HepG2 (cell line): ENCODE data around the gene RBM47. TPM values are rescaled to one million over a fixed set of nuclear protein-coding genes. Genes with fewer than 3 reads are reported as not detected.

Experiments
- AFF4 ChIP-seq: sonication (generic); formaldehyde crosslinking; IDR thresholded peaks from 2 replicates; pipeline ENCODE4 v1.4.0; 2020; ENCODE audit warnings: missing genetic modification reagents
- FOSL2 ChIP-seq: sonication (generic); formaldehyde crosslinking; IDR thresholded peaks from 2 replicates; pipeline ENCODE4 v1.4.0; 2020; ENCODE audit warnings: missing genetic modification reagents
- FOXK1 ChIP-seq: sonication (generic); formaldehyde crosslinking; IDR thresholded peaks from 2 replicates; pipeline ENCODE4 v1.4.0; 2020; ENCODE audit warnings: low read depth, missing genetic modification reagents, borderline replicate concordance
- GTF3A ChIP-seq: sonication (generic); formaldehyde crosslinking; conservative IDR thresholded peaks from 2 replicates; pipeline ENCODE4 v1.4.0; 2020; ENCODE audit warnings: mild to moderate bottlenecking, missing genetic modification reagents
- HDAC2 ChIP-seq: sonication (generic); formaldehyde crosslinking; IDR thresholded peaks from 2 replicates; pipeline ENCODE4 v1.4.0; 2020; ENCODE audit warnings: missing genetic modification reagents
- MNT ChIP-seq: fragments of 450-650 bp; IDR thresholded peaks from 2 replicates; pipeline ENCODE4 v1.6.1; 2016
- MTERF4 ChIP-seq: sonication (generic); formaldehyde crosslinking; IDR thresholded peaks from 2 replicates; pipeline ENCODE4 v1.8.0; 2023; ENCODE audit warnings: mild to moderate bottlenecking, missing genetic modification reagents
- MYPOP ChIP-seq: sonication (generic); formaldehyde crosslinking; IDR thresholded peaks from 2 replicates; pipeline ENCODE4 v1.8.1; 2023; ENCODE audit warnings: mild to moderate bottlenecking, moderate library complexity, missing genetic modification reagents
- NFYB ChIP-seq: sonication (generic); formaldehyde crosslinking; IDR thresholded peaks from 2 replicates; pipeline ENCODE4 v1.4.0; 2020; ENCODE audit warnings: missing genetic modification reagents
- PAXIP1 ChIP-seq: sonication (generic); formaldehyde crosslinking; conservative IDR thresholded peaks from 2 replicates; pipeline ENCODE4 v1.4.0; 2020; ENCODE audit warnings: mild to moderate bottlenecking, missing genetic modification reagents, moderate library complexity
- RARA ChIP-seq: IDR thresholded peaks from 2 replicates; pipeline ENCODE4 v1.6.1; 2016; ENCODE audit warnings: missing genetic modification reagents, missing compliant biosample characterization
- SP1 ChIP-seq, 2 experiments: fragments of 450-650 bp in 1 of 2; sonication (generic) in 1 of 2; formaldehyde crosslinking in 1 of 2; IDR thresholded peaks; 2 replicates each; pipeline versions ENCODE4 v1.4.0 to v1.6.1; 2016 to 2020; ENCODE audit warnings: missing genetic modification reagents in 1 of 2
- SP4 ChIP-seq: sonication (generic); formaldehyde crosslinking; IDR thresholded peaks from 2 replicates; pipeline ENCODE4 v1.8.1; 2023; ENCODE audit warnings: mild to moderate bottlenecking, missing genetic modification reagents
- ZBTB25 ChIP-seq: IDR thresholded peaks from 2 replicates; pipeline ENCODE4 v1.6.1; 2018; ENCODE audit warnings: missing genetic modification reagents
- ZNF556 ChIP-seq: sonication (generic); formaldehyde crosslinking; IDR thresholded peaks from 2 replicates; pipeline ENCODE4 v1.4.0; 2020; ENCODE audit warnings: mild to moderate bottlenecking, missing genetic modification reagents, borderline replicate concordance
- polyA plus RNA-seq, 8 experiments: library from polyadenylated mRNA; depleted of rRNA in 3 of 8; stranded (reverse) in 7 of 8; unstranded in 1 of 8; fragments of >200 nt; fragmentation: Illumina TruSeq in 4 of 8; extraction: Trizol in 4 of 8; gene quantifications; 2 replicates each; pipeline versions ENCODE4 v1.2.1 to v1.2.3, GENCODE V29; 2011 to 2016; ENCODE audit warnings: low read depth in 4 of 8, missing spikeins in 1 of 8, mixed read lengths in 1 of 8; ENCODE audit not compliant: insufficient read depth in 1 of 8
- total RNA-seq, 5 experiments: library from RNA; depleted of rRNA; stranded (reverse); fragments of >200 nt; fragmentation: Illumina TruSeq; extraction: Trizol; gene quantifications; 2 replicates each; pipeline ENCODE4 v1.2.3, GENCODE V29; 2016; ENCODE audit warnings: low read depth in 1 of 5

RBM47 gene
- total and polyA plus RNA-seq, 2 of the 13 experiments (the other 11 are each of a cell fraction or from before 2014, with no cell fraction given) = 1.2 to 2.5 TPM

GRCh38 chr4:40395908-40396793, 233.5 kb downstream of the RBM47 start (continued):
- 0 out of 2 replicates have a peak, but pooled peaks have one; percentile 14 for TF ChIP-seq PAXIP1 (CRISPR knock-in tag)
- peak; percentile 48 for TF ChIP-seq FOSL2
- no peak for TF ChIP-seq ZBTB25 (CRISPR knock-in tag)
- TF ChIP-seq GTF3A (CRISPR knock-in tag) = no peak
- no peak for TF ChIP-seq SP1 (IDR thresholded peaks at IDR 0.05)
- no peak for TF ChIP-seq SP1 (CRISPR knock-in tag; IDR thresholded peaks at IDR 0.05)
- TF ChIP-seq AFF4 = no peak
- no peak for TF ChIP-seq MYPOP (CRISPR knock-in tag)
- no peak for TF ChIP-seq MNT
- no peak for TF ChIP-seq NFYB
- no peak for TF ChIP-seq MTERF4 (CRISPR knock-in tag)
- TF ChIP-seq HDAC2 = peak; percentile 19; the same call in 1 of the 2 replicates
- peak; percentile 42; the same call in 1 of the 2 replicates for TF ChIP-seq RARA (CRISPR knock-in tag)
- TF ChIP-seq ZNF556 (CRISPR knock-in tag) = no peak
- 0 out of 2 replicates have a peak, but pooled peaks have one; percentile 21 for TF ChIP-seq SP4 (CRISPR knock-in tag)
- 0 out of 2 replicates have a peak, but pooled peaks have one; percentile 25 for TF ChIP-seq FOXK1
